Hepatocyte (in vitro differentiated cells): Measurements from ENCODE around the gene EXOC3L1. TPM values are rescaled to one million over a fixed set of nuclear protein-coding genes. Genes with fewer than 3 reads are reported as not detected.

ENCODE experiments used
- DNase-seq: peaks from one replicate; pipeline ENCODE4 v3.0.0-alpha.2; 2016; ENCODE audit warnings: low spot score
- H2AFZ ChIP-seq: fragments of 200-600 bp; sonication (generic); 2 replicates; pipeline ENCODE4 v1.6.0; 2016; ENCODE audit warnings: antibody characterized with exemption, mild to moderate bottlenecking
- H3K27ac ChIP-seq: fragments of 200-600 bp; sonication (generic); 2 replicates; pipeline ENCODE4 v1.5.1; 2016; ENCODE audit warnings: mild to moderate bottlenecking
- H3K27me3 ChIP-seq: fragments of 200-600 bp; sonication (generic); 2 replicates; pipeline ENCODE4 v1.6.1; 2016
- H3K36me3 ChIP-seq: fragments of 200-600 bp; sonication (generic); replicated peaks from 2 replicates; pipeline ENCODE4 v1.5.1; 2016; ENCODE audit warnings: low read depth; ENCODE audit not compliant: insufficient read depth
- H3K4me1 ChIP-seq: fragments of 200-600 bp; sonication (generic); 2 replicates; pipeline ENCODE4 v1.5.1; 2016; ENCODE audit warnings: mild to moderate bottlenecking, moderate library complexity; ENCODE audit not compliant: insufficient read depth
- H3K4me2 ChIP-seq: fragments of 200-600 bp; sonication (generic); 2 replicates; pipeline ENCODE4 v1.6.0; 2016
- H3K4me3 ChIP-seq: fragments of 200-600 bp; sonication (generic); 2 replicates; pipeline ENCODE4 v1.5.1; 2016; ENCODE audit warnings: mild to moderate bottlenecking
- H3K79me2 ChIP-seq: fragments of 200-600 bp; sonication (generic); 2 replicates; pipeline ENCODE4 v1.6.0; 2017; ENCODE audit warnings: mild to moderate bottlenecking
- H3K9me2 ChIP-seq: fragments of 200-600 bp; sonication (generic); replicated peaks from 2 replicates; pipeline ENCODE4 v1.6.0; 2017; ENCODE audit warnings: mild to moderate bottlenecking; ENCODE audit not compliant: insufficient read depth
- H3K9me3 ChIP-seq: fragments of 200-600 bp; sonication (generic); 2 replicates; pipeline ENCODE4 v1.5.1; 2016; ENCODE audit warnings: low read depth, mild to moderate bottlenecking
- H4K20me1 ChIP-seq: fragments of 200-600 bp; sonication (generic); 2 replicates; pipeline ENCODE4 v1.6.0; 2016; ENCODE audit warnings: mild to moderate bottlenecking; ENCODE audit not compliant: insufficient read depth, poor library complexity, severe bottlenecking
- CTCF ChIP-seq: fragments of 200-600 bp; sonication (generic); IDR thresholded peaks from 2 replicates; pipeline ENCODE4 v1.5.1; 2016; ENCODE audit warnings: antibody characterized with exemption, mild to moderate bottlenecking; ENCODE audit not compliant: poor library complexity
- EZH2 ChIP-seq: fragments of 200-600 bp; sonication (generic); IDR thresholded peaks from 2 replicates; pipeline ENCODE4 v1.6.1; 2016; ENCODE audit warnings: antibody characterized with exemption, mild to moderate bottlenecking, borderline replicate concordance
- EZH2phosphoT487 ChIP-seq: fragments of 200-600 bp; sonication (generic); IDR thresholded peaks from one replicate; pipeline ENCODE4 v1.6.1; 2018; ENCODE audit warnings: antibody characterized with exemption, mild to moderate bottlenecking, low read depth, moderate library complexity; ENCODE audit not compliant: unreplicated experiment, severe bottlenecking
- WGBS: methylation state at CpG from one replicate; pipeline ENCODE4 v1.1.6; 2016; ENCODE audit warnings: low lambda C conversion rate; ENCODE audit errors: missing lambda C conversion rate; 5-methylcytosine and 5-hydroxymethylcytosine counted together
- polyA plus RNA-seq: library from polyadenylated mRNA; unstranded; fragments of >200 nt; fragmentation: Nextera tagmentation; extraction: Ambion mirVana; gene quantifications from 2 replicates; pipeline ENCODE4 v1.2.1, GENCODE V29; 2016
- total RNA-seq: library from RNA; depleted of rRNA; stranded (reverse); fragments of >200 nt; gene quantifications from 2 replicates; pipeline ENCODE4 v1.2.3, GENCODE V29; 2014

Gene EXOC3L1
- 0.33 and 3.3 TPM in 2 replicates for total RNA-seq
- 2.0 and 2.6 TPM in 2 replicates for polyA plus RNA-seq

GRCh38 chr16:67190041-67190440 is at the start of gene EXOC3L1:
EXOC3L1 (minus strand) TSS chr16:67190136; CDS start chr16:67189676, 460 bp downstream.
- TF ChIP-seq EZH2phosphoT487, result no peak
- no peak for TF ChIP-seq EZH2
- TF ChIP-seq CTCF, result no peak

GRCh38 chr16:67238806-67239470 is 49.0 kb upstream of the EXOC3L1 start:
- Histone ChIP-seq H3K4me3 (no peak overlapping the region), H4K20me1 (no peaks in the 10 kb centered on the region), H3K79me2 (peaks cover 10% of the 10 kb centered on the region), H3K9me2 (no peaks in the 10 kb centered on the region), H3K4me2 (no peak overlapping the region), H3K27me3 (no peaks in the 10 kb centered on the region), H2AFZ (no peak overlapping the region), H3K36me3 (no peaks in the 10 kb centered on the region), H3K4me1 (peaks cover 12% of the 10 kb centered on the region), H3K9me3 (no peaks in the 10 kb centered on the region), H3K27ac (no peak overlapping the region)
- TF ChIP-seq EZH2phosphoT487, result no peak
- TF ChIP-seq CTCF, result no peak
- TF ChIP-seq EZH2, result no peak
- WGBS, result 96% methylated on average over 9 of the region's 9 CpGs
- DNase-seq, result no peak

More at GRCh38 chr16:67190041-67190440, at the start of gene EXOC3L1:
- H3K27me3 ChIP-seq, result no peaks in the 10 kb centered on the region
- no peaks in the 10 kb centered on the region for H4K20me1 ChIP-seq
- H3K9me2 ChIP-seq, result no peaks in the 10 kb centered on the region
- H3K9me3 ChIP-seq, result no peaks in the 10 kb centered on the region
- no peak within 1 kb of the TSS for H3K27ac ChIP-seq
- no peak within 1 kb of the TSS for H3K4me3 ChIP-seq
- no peak within 1 kb of the TSS for H2AFZ ChIP-seq
- H3K4me1 ChIP-seq, result peaks cover 12% of the 10 kb centered on the region
- no peak within 1 kb of the TSS for H3K4me2 ChIP-seq
- WGBS, result 55% methylated on average over 6 of the region's 6 CpGs
- peaks cover 22% of the 10 kb centered on the region for H3K79me2 ChIP-seq
- DNase-seq, result no peak
- no peaks in the 10 kb centered on the region for H3K36me3 ChIP-seq

- TF ChIP-seq CTCF, result no peak
- no peak for TF ChIP-seq EZH2
- TF ChIP-seq EZH2phosphoT487, result no peak
- no peaks in the 10 kb centered on the region for H3K27me3 ChIP-seq
- no peak overlapping the region for H3K4me2 ChIP-seq
- H3K4me3 ChIP-seq, result no peak overlapping the region
- no peak overlapping the region for H2AFZ ChIP-seq
- no peaks in the 10 kb centered on the region for H3K9me3 ChIP-seq
- no peaks in the 10 kb centered on the region for H3K36me3 ChIP-seq
- H3K27ac ChIP-seq, result no peak overlapping the region
- peaks cover 12% of the 10 kb centered on the region for H3K4me1 ChIP-seq
- DNase-seq, result no peak
- no peaks in the 10 kb centered on the region for H4K20me1 ChIP-seq
- peaks cover 9% of the 10 kb centered on the region for H3K79me2 ChIP-seq
- no peaks in the 10 kb centered on the region for H3K9me2 ChIP-seq
- WGBS, result 100% methylated on average over 3 of the region's 3 CpGs
These were observed 48.3 kb upstream of the EXOC3L1 start for GRCh38 chr16:67238278-67238575.
